HCT116 (cell line): ENCODE measurements around the gene VANGL2. TPM values are rescaled to one million over a fixed set of nuclear protein-coding genes. Genes with fewer than 3 reads are reported as not detected.

Source experiments
- ATAC-seq: fragments of 200-7000 bp; cut with Tn5 transposase; 2 replicates; pipeline ENCODE4 v1.9.1; 2020; ENCODE audit warnings: mild to moderate bottlenecking, moderate library complexity
- BruUV-seq: library from RNA; stranded (reverse); fragments of 400-500 nt; replicated peaks from 2 replicates; lab custom pipeline; 2021; lab: Mats Ljungman, UMichigan
- CTCF ChIA-PET: fragments of 300-600 bp; sonication (Branson Sonifier 250); formaldehyde crosslinking; loops from one replicate; lab custom pipeline; 2021; ENCODE audit warnings: antibody characterized with exemption; lab: Charles Lee
- POLR2A ChIA-PET: fragments of 300-600, 350-600 bp; sonication (Branson Sonifier 250); formaldehyde crosslinking; loops from one replicate; lab custom pipeline; 2021; ENCODE audit warnings: antibody characterized with exemption; lab: Charles Lee
- RAD21 ChIA-PET, 2 experiments: fragments of 300-600 bp; sonication (Branson Sonifier 250); formaldehyde crosslinking; loops; one replicate each; lab custom pipeline; 2023; ENCODE audit warnings: low total read pairs in 2 of 2; ENCODE audit not compliant: uncharacterized antibody in 2 of 2, unreplicated experiment in 2 of 2, low non-redundant PET in 1 of 2; lab: Charles Lee
- DNase-seq: peaks from one replicate; pipeline ENCODE4 v3.0.0-alpha.2; 2010; ENCODE audit warnings: low read depth, low spot score
- H2AFZ ChIP-seq: fragments of 200-600 bp; shearing (Covaris generic), sonication (generic); 2 replicates; pipeline ENCODE4 v1.6.1; 2017; ENCODE audit warnings: low read depth, mixed run types, mixed read lengths, antibody characterized with exemption, low read length; ENCODE audit not compliant: poor library complexity, severe bottlenecking
- H3K27ac ChIP-seq: 2 replicates; pipeline ENCODE4 v1.5.1; 2012; ENCODE audit warnings: low read depth, low read length
- H3K27me3 ChIP-seq: fragments of 200-600 bp; sonication (generic); 2 replicates; pipeline ENCODE4 v1.6.1; 2016; ENCODE audit warnings: mixed run types, low read length, mixed read lengths; ENCODE audit not compliant: insufficient read depth
- H3K36me3 ChIP-seq, 2 experiments: fragments of 200-500 bp in 1 of 2; fragments of 200-600 bp in 1 of 2; sonication (Bioruptor generic) in 1 of 2; sonication (generic) in 1 of 2; 2 replicates each; pipeline versions ENCODE4 v1.5.1 to v1.6.1; 2014 to 2016; ENCODE audit warnings: low read length in 2 of 2, inconsistent platforms in 1 of 2, mixed read lengths in 1 of 2, mixed run types in 1 of 2; ENCODE audit not compliant: insufficient read depth in 2 of 2, control insufficient read depth in 1 of 2
- H3K4me1 ChIP-seq, 2 experiments: fragments of 200-600 bp in 1 of 2; sonication (generic) in 1 of 2; 2 replicates each; pipeline versions ENCODE4 v1.5.1 to v1.6.1; 2012 to 2017; ENCODE audit warnings: low read length in 2 of 2, inconsistent platforms in 1 of 2, mild to moderate bottlenecking in 1 of 2, mixed read lengths in 1 of 2, mixed run types in 1 of 2, moderate library complexity in 1 of 2; ENCODE audit not compliant: insufficient read depth in 2 of 2, control insufficient read depth in 1 of 2
- H3K4me2 ChIP-seq: fragments of 200-600 bp; sonication (generic); 2 replicates; pipeline ENCODE4 v1.6.1; 2017; ENCODE audit warnings: mixed run types, low read length, mixed read lengths
- H3K4me3 ChIP-seq, 2 experiments: fragments of 200-600 bp in 1 of 2; sonication (generic) in 1 of 2; replicated peaks in 1 of 2; 2 replicates each; pipeline ENCODE4 v1.5.1; 2011 to 2016; ENCODE audit warnings: low read length in 2 of 2, control low read depth in 1 of 2, low read depth in 1 of 2, mild to moderate bottlenecking in 1 of 2, mixed read lengths in 1 of 2, mixed run types in 1 of 2
- H3K79me2 ChIP-seq: fragments of 200-600 bp; sonication (generic); 2 replicates; pipeline ENCODE4 v1.6.1; 2017; ENCODE audit warnings: mild to moderate bottlenecking, mixed run types, low read length, moderate library complexity, mixed read lengths; ENCODE audit not compliant: insufficient read depth
- H3K9ac ChIP-seq: fragments of 200-600 bp; sonication (generic); 2 replicates; pipeline ENCODE4 v1.6.1; 2016; ENCODE audit warnings: low read length, mixed read lengths
- H3K9me2 ChIP-seq: fragments of 200-600 bp; sonication (generic), shearing (Covaris generic); 2 replicates; pipeline ENCODE4 v1.6.1; 2017; ENCODE audit warnings: mixed run types, mild to moderate bottlenecking, moderate library complexity; ENCODE audit not compliant: insufficient read depth
- H3K9me3 ChIP-seq, 2 experiments: fragments of 200-500 bp in 1 of 2; fragments of 200-600 bp in 1 of 2; sonication (Bioruptor generic) in 1 of 2; sonication (generic) in 1 of 2; 2 replicates each; pipeline ENCODE4 v1.6.1; 2014 to 2017; ENCODE audit warnings: low read length in 2 of 2, mixed read lengths in 2 of 2, inconsistent platforms in 1 of 2, low read depth in 1 of 2, mild to moderate bottlenecking in 1 of 2, mixed run types in 1 of 2, moderate library complexity in 1 of 2; ENCODE audit not compliant: control insufficient read depth in 1 of 2, insufficient read depth in 1 of 2
- H4K20me1 ChIP-seq: fragments of 200-600 bp; sonication (generic), shearing (Covaris generic); 2 replicates; pipeline ENCODE4 v1.6.1; 2017; ENCODE audit warnings: mixed run types, mild to moderate bottlenecking, moderate library complexity; ENCODE audit not compliant: insufficient read depth
- CEBPB ChIP-seq: IDR thresholded peaks from 2 replicates; pipeline ENCODE4 v1.6.1; 2012; ENCODE audit warnings: low read depth
- EGR1 ChIP-seq: IDR thresholded peaks from 2 replicates; pipeline ENCODE4 v1.6.1; 2012; ENCODE audit warnings: low read depth
- ELF1 ChIP-seq: IDR thresholded peaks from 2 replicates; pipeline ENCODE4 v1.6.1; 2012; ENCODE audit warnings: low read depth, borderline replicate concordance
- EZH2 ChIP-seq: fragments of 200-600 bp; sonication (generic); IDR thresholded peaks from 2 replicates; pipeline ENCODE4 v1.6.1; 2017; ENCODE audit warnings: antibody characterized with exemption, mixed run types
- EZH2phosphoT487 ChIP-seq: fragments of 200-600 bp; IDR thresholded peaks from 2 replicates; pipeline ENCODE4 v1.6.1; 2018; ENCODE audit warnings: antibody characterized with exemption, borderline replicate concordance
- FOSL1 ChIP-seq: IDR thresholded peaks from 2 replicates; pipeline ENCODE4 v1.6.1; 2012; ENCODE audit warnings: low read depth
- RAD21 ChIP-seq: IDR thresholded peaks from 2 replicates; pipeline ENCODE4 v1.6.1; 2012; ENCODE audit warnings: low read depth, mild to moderate bottlenecking
- SP1 ChIP-seq: IDR thresholded peaks from 2 replicates; pipeline ENCODE4 v1.6.1; 2012; ENCODE audit warnings: low read depth
- TCF7L2 ChIP-seq: IDR thresholded peaks from 2 replicates; pipeline ENCODE4 v1.7.0; 2011; ENCODE audit warnings: borderline replicate concordance, inconsistent platforms; ENCODE audit not compliant: insufficient read depth, insufficient read length; ENCODE audit errors: extremely low read depth
- intact Hi-C: fragments of 100-400 bp; cut with micrococcal nuclease; formaldehyde crosslinking; loops from 2 replicates; pipeline ENCODE4 v1.10.0; 2022
- total RNA-seq: library from RNA; stranded (reverse); gene quantifications from one replicate; pipeline ENCODE4 v1.2.1, GENCODE V29; 2021; ENCODE audit not compliant: unreplicated experiment

Gene VANGL2
- total RNA-seq, 1 experiment from 2014 or later, result 1.1 TPM

DNA sequence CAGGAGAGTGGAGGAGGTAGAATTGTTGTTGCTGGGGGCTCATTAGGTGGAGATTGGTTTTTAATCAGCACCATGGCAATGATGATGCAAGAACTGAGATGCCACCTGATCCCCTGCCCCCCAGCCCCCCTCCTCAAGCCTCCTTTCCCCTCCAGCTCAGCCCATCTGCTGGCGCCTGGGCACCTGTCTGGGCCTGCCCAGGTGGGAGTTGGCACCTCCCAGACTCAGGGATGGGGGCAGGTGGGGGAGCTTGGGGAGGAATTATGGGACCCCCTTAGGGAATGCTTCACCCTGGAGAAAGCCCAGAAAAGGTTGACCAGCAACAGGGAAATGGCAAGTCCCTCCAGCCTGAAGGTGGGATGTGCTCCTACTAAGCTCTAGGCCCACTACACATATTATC is 35.0 kb upstream of the VANGL2 start:
- ChIA-PET RAD21 (interaction anchor here in 1 of 2 experiments (0.6 kb wide), 1 partner anchor 96 kb away, joined by 3 read pairs; no protein-coding TSS in a partner anchor), POLR2A (no interaction called here), CTCF (interaction anchor here (2.9 kb wide), 1 partner anchor 11 kb away, joined by 13 read pairs; no protein-coding TSS in a partner anchor)
- no peaks in the 10 kb centered on the region for H3K9me2 ChIP-seq
- H3K4me3 ChIP-seq, result no peak overlapping the region
- no peaks in the 10 kb centered on the region for H3K36me3 ChIP-seq
- H3K4me1 ChIP-seq, result no peaks in the 10 kb centered on the region
- no peaks in the 10 kb centered on the region for H4K20me1 ChIP-seq
- DNase-seq (no peak), ATAC-seq (no peak)
- H3K9ac ChIP-seq, result no peak overlapping the region
- intact Hi-C loops, result no loop called here
- TF ChIP-seq ELF1 (no peak), EZH2 (no peak), SP1 (no peak), EGR1 (no peak), RAD21 (no peak), TCF7L2 (no peak), EZH2phosphoT487 (no peak), FOSL1 (no peak)
- H3K9me3 ChIP-seq, result no peaks in the 10 kb centered on the region
- H3K27ac ChIP-seq, result no peak overlapping the region
- no peaks in the 10 kb centered on the region for H3K79me2 ChIP-seq
- H2AFZ ChIP-seq, result no peak overlapping the region
- no TSS peak for BruUV-seq
- no peaks in the 10 kb centered on the region for H3K27me3 ChIP-seq
- no peak overlapping the region for H3K4me2 ChIP-seq

DNA sequence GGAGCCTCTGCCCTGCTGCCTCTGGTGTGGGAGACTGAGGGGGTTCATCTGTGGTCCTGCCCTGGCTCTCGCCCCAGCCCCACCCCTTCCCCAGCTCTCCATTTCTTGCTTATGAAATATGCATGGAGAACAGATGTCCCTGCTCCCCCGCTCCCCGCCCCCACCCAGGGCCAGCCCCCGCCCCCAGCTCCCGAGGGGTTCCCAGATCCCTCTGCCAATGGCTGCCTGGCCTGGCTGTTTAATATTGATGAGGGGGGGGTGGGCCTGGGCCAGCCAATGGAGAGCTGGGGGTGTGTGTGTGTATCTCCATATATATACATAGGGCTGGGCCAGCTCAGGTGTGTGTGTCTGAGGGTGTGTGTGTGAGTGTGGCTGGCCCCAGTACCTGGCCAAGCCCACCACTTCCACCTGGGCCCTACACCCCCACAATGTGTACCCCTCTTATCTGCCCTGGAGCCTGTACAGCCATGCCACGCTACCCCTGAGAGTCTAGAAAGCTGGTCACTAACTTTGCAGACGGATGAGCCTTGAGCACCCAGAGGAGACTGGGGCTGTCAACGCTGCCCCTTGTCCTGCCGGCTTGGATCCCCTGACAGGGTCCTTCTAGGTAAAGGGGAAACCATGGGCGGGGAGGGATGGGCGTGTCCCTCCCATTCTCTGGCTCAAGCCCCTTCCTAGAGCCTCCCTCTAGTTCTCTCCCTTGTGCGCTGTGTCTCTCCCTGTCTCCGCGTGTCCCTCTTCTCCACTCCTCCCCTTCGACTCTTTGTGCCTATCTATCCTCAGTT is 33.4 kb upstream of the VANGL2 start, which contains the start of gene NHLH1:
TSS of gene NHLH1 (plus strand) at position 341 of the 785 bp plus-strand sequence. CDS start 3,661 bp downstream, outside the sequence.
- DNase-seq, result no peak
- no peaks in the 10 kb centered on the region for H4K20me1 ChIP-seq
- no peaks in the 10 kb centered on the region for H3K9me3 ChIP-seq
- RAD21 ChIA-PET, result no interaction called here
- H3K4me3 ChIP-seq, result no peak within 1 kb of the TSS
- peak; percentile 58 for ATAC-seq
- no peaks in the 10 kb centered on the region for H3K79me2 ChIP-seq
- no peak within 1 kb of the TSS for H3K4me2 ChIP-seq
- no peak within 1 kb of the TSS for H3K27ac ChIP-seq
- no peaks in the 10 kb centered on the region for H3K4me1 ChIP-seq
- H3K36me3 ChIP-seq, result no peaks in the 10 kb centered on the region
- intact Hi-C loops, result no loop called here
- no peak within 1 kb of the TSS for H2AFZ ChIP-seq
- H3K9me2 ChIP-seq, result no peaks in the 10 kb centered on the region
- POLR2A ChIA-PET, result no interaction called here
- H3K27me3 ChIP-seq, result no peaks in the 10 kb centered on the region
- no TSS peak for BruUV-seq
- TF ChIP-seq CEBPB, result no peak
- no peak for TF ChIP-seq EZH2
- CTCF ChIA-PET, result interaction anchor here (0.8 to 2.9 kb wide), 2 partner anchors 9 to 280 kb away, joined by 3 to 13 read pairs; no protein-coding TSS in a partner anchor
- H3K9ac ChIP-seq, result no peak within 1 kb of the TSS
